Panc1 (cell line): ENCODE measurements around the gene CA12.

Experiments used
- CTCF ChIP-seq: fragments of 450-650 bp; IDR thresholded peaks from 2 replicates; pipeline ENCODE4 v1.5.1; 2017; ENCODE audit warnings: mild to moderate bottlenecking
- REST ChIP-seq, 2 experiments: IDR thresholded peaks; 2 replicates each; pipeline ENCODE4 v1.6.1; 2011 to 2012; ENCODE audit warnings: low read depth in 2 of 2, control low read depth in 1 of 2, low read length in 1 of 2, mild to moderate bottlenecking in 1 of 2, moderate library complexity in 1 of 2; ENCODE audit not compliant: insufficient read depth in 1 of 2

DNA sequence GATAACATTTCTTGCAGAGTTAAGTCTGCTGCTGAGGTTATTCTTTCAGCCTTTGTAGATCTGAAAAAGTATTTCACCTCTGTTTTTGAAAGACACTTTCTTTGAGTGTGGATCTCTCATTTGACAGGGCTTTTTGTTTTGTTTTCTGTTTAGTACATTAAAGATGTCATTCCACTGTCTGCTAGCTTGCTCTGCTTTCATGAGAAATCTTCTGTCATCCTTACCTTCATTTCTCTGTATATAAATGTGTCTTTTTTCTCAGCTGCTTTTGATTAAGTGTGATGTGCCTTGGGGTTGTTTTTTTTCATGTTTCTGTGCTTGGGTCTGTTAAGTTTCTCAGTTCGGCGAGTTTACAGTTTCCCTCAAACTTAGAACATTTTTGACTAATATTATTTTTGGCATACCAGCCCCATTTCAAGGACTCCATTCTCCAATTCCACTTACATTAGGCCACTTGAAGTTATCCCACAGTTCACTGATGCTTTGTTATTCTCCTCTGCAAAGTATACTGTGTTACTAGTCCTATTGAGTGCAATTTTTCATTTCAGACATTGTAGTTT lies 43.9 kb upstream of the CA12 start:
- TF ChIP-seq REST (IDR thresholded peaks at IDR 0.05; ENCODE audit: insufficient read depth in 1 of 2, low read depth in 2 of 2, low read length in 1 of 2) (no peak), CTCF (no peak)
